SK-N-MC (cell line): Measurements from ENCODE around the gene VARS1.

Source experiments
- EZH2 ChIP-seq: fragments of 200-600 bp; sonication (generic); IDR thresholded peaks from one replicate; pipeline ENCODE4 v1.6.1; 2017; ENCODE audit warnings: antibody characterized with exemption
- FOXP2 ChIP-seq: optimal IDR thresholded peaks from 2 replicates; pipeline ENCODE3; 2011; ENCODE audit warnings: mild to moderate bottlenecking, moderate library complexity; ENCODE audit not compliant: insufficient read depth; ENCODE audit errors: extremely low read length, control extremely low read depth
- POLR2AphosphoS5 ChIP-seq: IDR thresholded peaks from 2 replicates; pipeline ENCODE4 v1.6.1; 2012; ENCODE audit warnings: mild to moderate bottlenecking, low read depth, low read length, borderline replicate concordance

DNA sequence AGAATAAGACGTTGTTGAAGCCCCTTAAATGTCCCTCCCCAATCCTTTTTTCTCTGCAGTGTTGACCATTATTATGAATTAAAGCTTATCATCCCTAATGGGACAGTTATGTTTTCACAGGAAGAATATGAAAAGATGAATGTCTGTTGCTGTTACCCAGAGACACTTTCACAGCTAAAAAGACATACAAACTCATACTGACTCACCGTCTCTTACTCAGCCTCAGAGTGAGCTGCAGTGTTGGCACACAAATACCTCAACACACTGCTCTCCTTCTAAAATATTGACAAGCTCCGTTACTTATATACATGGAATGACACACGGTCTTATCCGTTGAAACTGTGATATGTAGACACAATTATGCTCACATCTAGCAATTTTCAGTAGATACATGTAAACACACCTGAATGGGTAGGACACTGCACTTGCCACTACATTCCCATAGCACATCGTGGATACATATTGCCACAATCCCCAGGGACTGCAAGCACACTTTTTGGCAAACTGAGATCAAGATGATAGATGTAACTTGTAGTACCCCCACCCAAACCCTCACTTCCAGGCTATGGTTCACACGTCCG is 42.7 kb downstream of the VARS1 start:
- TF ChIP-seq POLR2AphosphoS5 (no peak), EZH2 (no peak), FOXP2 (no peak)
